ENCODE measurements around the gene NSUN4. TPM values are rescaled to one million over a fixed set of nuclear protein-coding genes. Genes with fewer than 3 reads are reported as not detected.

The NSUN4 gene
- total and polyA plus RNA-seq, 2 experiments from 2014 or later: 10.8 to 16.1 TPM

DNA sequence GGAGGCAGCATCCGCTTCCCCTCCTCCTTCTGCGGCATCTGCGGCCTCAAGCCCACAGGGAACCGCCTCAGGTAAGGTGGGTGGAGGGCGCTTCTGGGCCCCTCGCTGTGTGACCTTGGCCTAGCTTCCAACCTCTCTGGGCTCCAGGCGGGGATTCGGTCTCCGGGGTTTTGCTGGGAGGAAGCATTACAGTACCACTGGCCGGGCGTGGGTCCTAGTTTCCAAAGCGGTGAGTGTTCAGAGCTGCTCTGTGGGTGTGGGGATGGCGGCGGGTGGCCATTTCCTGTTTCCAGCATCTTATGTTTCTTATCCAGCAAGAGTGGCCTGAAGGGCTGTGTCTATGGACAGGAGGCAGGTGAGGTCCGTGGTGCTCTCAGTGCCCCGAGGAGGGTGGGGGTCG, 65.1 kb downstream of the NSUN4 start:
- TF ChIP-seq, protein P1, sequence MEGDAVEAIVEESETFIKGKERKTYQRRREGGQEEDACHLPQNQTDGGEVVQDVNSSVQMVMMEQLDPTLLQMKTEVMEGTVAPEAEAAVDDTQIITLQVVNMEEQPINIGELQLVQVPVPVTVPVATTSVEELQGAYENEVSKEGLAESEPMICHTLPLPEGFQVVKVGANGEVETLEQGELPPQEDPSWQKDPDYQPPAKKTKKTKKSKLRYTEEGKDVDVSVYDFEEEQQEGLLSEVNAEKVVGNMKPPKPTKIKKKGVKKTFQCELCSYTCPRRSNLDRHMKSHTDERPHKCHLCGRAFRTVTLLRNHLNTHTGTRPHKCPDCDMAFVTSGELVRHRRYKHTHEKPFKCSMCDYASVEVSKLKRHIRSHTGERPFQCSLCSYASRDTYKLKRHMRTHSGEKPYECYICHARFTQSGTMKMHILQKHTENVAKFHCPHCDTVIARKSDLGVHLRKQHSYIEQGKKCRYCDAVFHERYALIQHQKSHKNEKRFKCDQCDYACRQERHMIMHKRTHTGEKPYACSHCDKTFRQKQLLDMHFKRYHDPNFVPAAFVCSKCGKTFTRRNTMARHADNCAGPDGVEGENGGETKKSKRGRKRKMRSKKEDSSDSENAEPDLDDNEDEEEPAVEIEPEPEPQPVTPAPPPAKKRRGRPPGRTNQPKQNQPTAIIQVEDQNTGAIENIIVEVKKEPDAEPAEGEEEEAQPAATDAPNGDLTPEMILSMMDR (IDR thresholded peaks at IDR 0.05; ENCODE audit: low read depth, low read length): no peak
- Histone ChIP-seq H3K9me3 (ENCODE audit: low read depth) (no peaks in the 10 kb centered on the region), H3K27ac (no peak overlapping the region), H3K4me1 (ENCODE audit: low read depth) (peaks cover 5% of the 10 kb centered on the region), H3K4me3 (no peak overlapping the region), H3K36me3 (no peaks in the 10 kb centered on the region), H3K27me3 (no peaks in the 10 kb centered on the region)
- no peak for DNase-seq (ENCODE audit: low read depth in 1 of 2, low spot score in 1 of 2)

DNA sequence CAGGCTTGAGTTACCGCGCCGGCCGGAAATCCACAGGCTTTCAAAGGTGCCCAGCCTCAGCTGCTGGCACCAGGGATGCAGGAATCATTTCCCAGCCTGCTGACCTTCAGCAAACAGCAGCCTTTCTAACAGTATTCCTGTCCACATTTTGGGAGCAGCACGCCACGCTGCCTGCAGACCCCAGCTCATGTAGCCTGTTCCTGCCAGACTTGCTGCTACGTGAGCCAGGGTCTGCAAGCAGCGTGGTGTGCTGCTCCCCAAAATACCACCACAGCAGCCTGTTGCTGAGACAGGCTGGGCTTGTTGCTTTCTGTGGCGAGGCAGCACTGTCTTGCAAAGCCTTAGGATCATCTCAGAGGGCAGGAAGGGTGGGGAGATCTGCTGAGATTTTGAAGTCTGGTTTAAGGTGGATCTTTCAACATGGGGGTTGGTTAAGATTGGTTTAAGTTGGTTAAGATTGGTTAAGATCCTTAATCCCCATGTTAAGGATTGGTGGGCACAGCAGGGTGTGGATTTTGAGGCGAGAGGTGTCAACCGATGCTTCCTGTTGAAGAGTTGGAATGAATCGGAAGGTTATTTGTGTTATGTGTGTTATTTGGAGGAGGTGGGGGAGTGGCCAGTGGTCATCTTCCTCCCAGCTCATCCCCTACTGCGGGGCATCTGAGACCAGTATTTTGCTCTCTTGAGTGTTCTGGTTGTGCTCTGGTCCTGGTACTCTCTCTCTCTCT, 66.4 kb downstream of the NSUN4 start:
- Histone ChIP-seq H3K36me3 (no peaks in the 10 kb centered on the region), H3K4me1 (ENCODE audit: low read depth) (peaks cover 5% of the 10 kb centered on the region), H3K27ac (no peak overlapping the region), H3K27me3 (no peaks in the 10 kb centered on the region), H3K4me3 (no peak overlapping the region), H3K9me3 (ENCODE audit: low read depth) (no peaks in the 10 kb centered on the region)
- TF ChIP-seq, protein P1 (IDR thresholded peaks at IDR 0.05; ENCODE audit: low read depth, low read length): no peak
- DNase-seq (ENCODE audit: low read depth in 1 of 2, low spot score in 1 of 2): peak; percentile 6 to 17

DNA sequence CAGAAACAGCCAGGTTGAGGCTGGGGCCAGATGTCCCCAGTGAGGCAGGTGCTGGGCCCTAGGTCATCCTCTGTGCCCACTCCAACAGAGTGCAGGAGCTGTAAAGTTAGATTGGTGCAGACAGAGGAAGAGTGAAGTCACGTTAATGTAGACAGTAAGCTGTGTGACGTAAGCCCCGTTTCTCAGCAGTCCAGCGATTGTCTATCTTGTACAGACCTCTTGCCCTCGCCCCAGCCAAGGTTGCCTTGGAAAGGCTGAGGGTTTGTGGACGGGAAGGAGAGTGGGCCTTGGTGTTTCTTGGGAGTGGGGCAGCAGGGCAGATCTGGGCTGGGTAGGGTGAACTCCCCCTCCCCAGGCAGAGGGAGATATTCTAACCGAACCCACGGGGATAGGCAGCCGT, 67.0 kb downstream of the NSUN4 start:
- H3K36me3 ChIP-seq: no peaks in the 10 kb centered on the region
- TF ChIP-seq, protein P1 (IDR thresholded peaks at IDR 0.05; ENCODE audit: low read depth, low read length): no peak
- H3K9me3 ChIP-seq (ENCODE audit: low read depth): no peaks in the 10 kb centered on the region
- H3K27me3 ChIP-seq: no peaks in the 10 kb centered on the region
- no peak for DNase-seq (ENCODE audit: low read depth in 1 of 2, low spot score in 1 of 2)
- H3K4me1 ChIP-seq (ENCODE audit: low read depth): peaks cover 5% of the 10 kb centered on the region
- no peak overlapping the region for H3K4me3 ChIP-seq
- no peak overlapping the region for H3K27ac ChIP-seq

DNA sequence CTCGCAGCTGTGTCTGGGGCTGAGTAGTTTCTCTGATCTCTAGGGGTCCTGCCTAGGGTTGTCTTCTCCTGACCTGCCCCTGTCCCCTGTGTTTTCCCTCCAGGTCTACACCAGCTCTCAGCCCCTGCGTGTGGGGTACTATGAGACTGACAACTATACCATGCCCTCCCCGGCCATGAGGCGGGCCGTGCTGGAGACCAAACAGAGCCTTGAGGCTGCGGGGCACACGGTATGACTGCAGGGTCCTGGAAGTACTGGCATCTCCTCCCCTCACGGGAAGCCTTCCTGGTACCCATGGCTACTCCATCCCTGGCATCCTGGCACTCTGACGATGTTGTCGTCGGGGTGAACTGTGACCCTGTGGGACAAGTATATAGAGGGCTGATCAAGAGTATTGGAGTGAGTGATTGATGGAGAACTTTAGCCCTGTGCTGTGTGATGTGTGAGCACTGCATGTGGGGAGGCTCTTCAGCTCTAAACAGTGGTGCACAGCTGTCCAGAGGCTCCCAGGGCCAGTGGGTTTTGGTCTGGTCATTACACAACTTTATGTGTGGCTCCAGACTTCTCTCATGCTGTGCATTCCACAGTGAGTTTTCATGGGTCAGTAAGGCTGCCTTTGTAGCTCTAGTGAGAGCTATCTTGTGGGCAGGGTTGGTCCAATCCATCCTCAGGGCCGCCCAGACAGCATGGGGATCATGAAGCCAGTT, 67.9 kb downstream of the NSUN4 start:
- no peak overlapping the region for H3K4me3 ChIP-seq
- H3K27me3 ChIP-seq: no peaks in the 10 kb centered on the region
- DNase-seq (ENCODE audit: low read depth in 1 of 2, low spot score in 1 of 2): peak in 1 of 2 donors; percentile 34
- H3K36me3 ChIP-seq: no peaks in the 10 kb centered on the region
- H3K27ac ChIP-seq: no peak overlapping the region
- TF ChIP-seq, protein P1 (IDR thresholded peaks at IDR 0.05; ENCODE audit: low read depth, low read length): no peak
- peaks cover 5% of the 10 kb centered on the region for H3K4me1 ChIP-seq (ENCODE audit: low read depth)
- H3K9me3 ChIP-seq (ENCODE audit: low read depth): no peaks in the 10 kb centered on the region

DNA sequence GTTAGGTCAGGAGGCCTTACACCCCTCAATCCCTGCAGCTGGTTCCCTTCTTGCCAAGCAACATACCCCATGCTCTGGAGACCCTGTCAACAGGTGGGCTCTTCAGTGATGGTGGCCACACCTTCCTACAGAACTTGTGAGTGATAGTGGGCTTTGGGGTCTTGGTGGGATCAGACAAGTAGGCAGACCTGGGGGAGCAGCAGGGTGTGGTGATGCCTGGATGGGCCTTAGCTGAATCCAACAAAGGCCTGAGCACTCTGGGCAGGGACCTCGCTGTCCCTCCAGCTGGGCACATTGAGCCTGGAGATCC, 68.4 kb downstream of the NSUN4 start:
- peaks cover 5% of the 10 kb centered on the region for H3K4me1 ChIP-seq (ENCODE audit: low read depth)
- no peak overlapping the region for H3K27ac ChIP-seq
- no peak overlapping the region for H3K4me3 ChIP-seq
- no peaks in the 10 kb centered on the region for H3K36me3 ChIP-seq
- DNase-seq (ENCODE audit: low read depth in 1 of 2, low spot score in 1 of 2): no peak
- no peaks in the 10 kb centered on the region for H3K9me3 ChIP-seq (ENCODE audit: low read depth)
- TF ChIP-seq, protein P1 (IDR thresholded peaks at IDR 0.05; ENCODE audit: low read depth, low read length): no peak
- H3K27me3 ChIP-seq: no peaks in the 10 kb centered on the region

Measured in cardiac muscle cell (in vitro differentiated cells and primary cell).